PC-9 (cell line): Measurements from ENCODE around the gene BICRAL. TPM values are rescaled to one million over a fixed set of nuclear protein-coding genes. Genes with fewer than 3 reads are reported as not detected.

ENCODE experiments used
- BruUV-seq: library from RNA; stranded (reverse); fragments of 400-500 nt; replicated peaks from 2 replicates; lab custom pipeline; 2021; lab: Mats Ljungman, UMichigan
- CTCF ChIA-PET: fragments of 300-600 bp; sonication (Branson Sonifier 250); formaldehyde crosslinking; loops from one replicate; lab custom pipeline; 2022; ENCODE audit warnings: antibody characterized with exemption; lab: Charles Lee
- POLR2A ChIA-PET: fragments of 300-600 bp; sonication (Branson Sonifier 250); formaldehyde crosslinking; loops from one replicate; lab custom pipeline; 2022; ENCODE audit warnings: antibody characterized with exemption; ENCODE audit not compliant: unreplicated experiment; lab: Charles Lee
- DNase-seq, 2 experiments: peaks; one replicate each; pipeline versions ENCODE4 v3.0.0 to v3.0.0-alpha.2; 2015 to 2022; ENCODE audit warnings: mixed read lengths in 1 of 2
- H2AFZ ChIP-seq: fragments of 200-600 bp; sonication (generic); 2 replicates; pipeline ENCODE4 v1.8.1; 2017; ENCODE audit warnings: antibody characterized with exemption
- H3F3A ChIP-seq: fragments of 200-600 bp; sonication (generic); 2 replicates; pipeline ENCODE4 v1.8.1; 2017; ENCODE audit warnings: antibody characterized with exemption, mild to moderate bottlenecking, low read depth; ENCODE audit not compliant: insufficient read depth
- H3K27ac ChIP-seq: fragments of 200-600 bp; sonication (generic); 2 replicates; pipeline ENCODE4 v1.6.1; 2016; ENCODE audit warnings: mixed run types
- H3K27me3 ChIP-seq: fragments of 200-600 bp; sonication (generic); 2 replicates; pipeline ENCODE4 v1.6.1; 2016; ENCODE audit warnings: low read depth, mixed run types; ENCODE audit not compliant: insufficient read depth
- H3K36me3 ChIP-seq: fragments of 200-600 bp; sonication (generic); 2 replicates; pipeline ENCODE4 v1.6.1; 2016; ENCODE audit warnings: low read depth, mixed run types
- H3K4me1 ChIP-seq: fragments of 200-600 bp; sonication (generic); replicated peaks from 2 replicates; pipeline ENCODE4 v1.6.1; 2016; ENCODE audit warnings: mixed run types; ENCODE audit not compliant: insufficient read depth
- H3K4me2 ChIP-seq: fragments of 200-600 bp; sonication (generic); 2 replicates; pipeline ENCODE4 v1.6.1; 2017; ENCODE audit warnings: mixed run types
- H3K4me3 ChIP-seq: fragments of 200-600 bp; sonication (generic); 2 replicates; pipeline ENCODE4 v1.6.1; 2016; ENCODE audit warnings: mixed run types
- H3K79me2 ChIP-seq: fragments of 200-600 bp; sonication (generic); 2 replicates; pipeline ENCODE4 v1.6.1; 2017; ENCODE audit warnings: low read depth, mixed run types
- H3K9me2 ChIP-seq: fragments of 200-600 bp; sonication (generic); 2 replicates; pipeline ENCODE4 v1.8.1; 2017; ENCODE audit warnings: mild to moderate bottlenecking; ENCODE audit not compliant: insufficient read depth
- H3K9me3 ChIP-seq: fragments of 200-600 bp; sonication (generic); 2 replicates; pipeline ENCODE4 v1.8.1; 2016; ENCODE audit warnings: low read depth; ENCODE audit not compliant: insufficient read depth
- H4K20me1 ChIP-seq: fragments of 200-600 bp; sonication (generic); 2 replicates; pipeline ENCODE4 v1.8.1; 2017; ENCODE audit not compliant: insufficient read depth
- EZH2 ChIP-seq: fragments of 200-600 bp; sonication (generic); IDR thresholded peaks from 2 replicates; pipeline ENCODE4 v1.8.0; 2017; ENCODE audit warnings: antibody characterized with exemption, low read depth
- intact Hi-C: fragments of 100-400 bp; cut with micrococcal nuclease; formaldehyde crosslinking; loops from one replicate; pipeline ENCODE4 v1.10.0; 2022; ENCODE audit not compliant: unreplicated experiment
- total RNA-seq: library from RNA; stranded (reverse); gene quantifications from 2 replicates; pipeline ENCODE4 v1.2.3, GENCODE V29; 2021
- TF ChIP-seq, protein P1 (sequence below): fragments of 200-600 bp; sonication (generic); conservative IDR thresholded peaks from 2 replicates; pipeline ENCODE4 v1.6.1; 2017; ENCODE audit warnings: mixed run types, antibody characterized with exemption, mild to moderate bottlenecking, moderate library complexity

BICRAL gene
- total RNA-seq, 1 experiment from 2014 or later: 12.9 TPM

DNA sequence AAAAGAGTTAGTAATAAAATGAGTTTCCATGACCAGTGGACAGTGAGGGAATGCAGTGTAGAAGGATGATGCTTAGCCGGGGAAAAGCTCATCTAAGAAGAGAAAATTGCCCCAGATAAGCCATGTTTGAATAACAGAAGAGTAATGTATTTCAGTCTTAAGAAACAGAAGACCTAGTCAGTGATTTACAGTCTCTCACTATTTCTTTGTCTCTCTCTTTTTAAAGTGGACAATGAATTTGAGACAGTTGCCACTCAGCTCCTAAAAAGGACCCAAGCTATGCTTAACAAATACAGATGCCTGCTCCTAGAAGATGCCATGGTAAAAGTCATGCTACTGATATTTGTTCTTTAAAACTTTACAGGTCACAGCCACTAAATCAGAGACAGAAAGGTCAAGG lies 78.2 kb downstream of the BICRAL start:
- no TSS peak for BruUV-seq

DNA sequence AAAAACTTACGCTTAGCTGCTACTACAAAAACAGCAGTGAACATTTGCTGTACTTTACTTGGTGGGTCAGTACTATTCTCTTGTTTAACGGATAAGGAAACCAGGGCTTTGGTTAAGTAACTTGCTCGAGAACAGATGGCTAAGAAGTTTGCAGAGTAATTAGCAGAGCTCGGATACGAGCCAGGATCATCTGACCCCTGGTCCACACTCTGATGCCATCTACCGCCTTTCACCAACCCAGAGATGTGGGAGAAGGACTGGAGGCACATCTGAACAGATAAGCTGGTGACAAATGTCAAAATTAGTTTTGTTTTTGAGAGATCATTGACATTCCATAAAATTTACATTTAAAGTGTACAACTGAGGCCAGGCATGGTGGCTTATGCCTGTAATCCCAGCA lies 78.6 kb downstream of the BICRAL start:
- Histone ChIP-seq H3K4me3 (no peak overlapping the region), H3K9me2 (no peaks in the 10 kb centered on the region), H3K79me2 (no peaks in the 10 kb centered on the region), H3K36me3 (peaks cover 3% of the 10 kb centered on the region; the same call in 1 of the 2 replicates), H2AFZ (no peak overlapping the region), H3K4me1 (no peaks in the 10 kb centered on the region), H3F3A (no peaks in the 10 kb centered on the region), H4K20me1 (no peaks in the 10 kb centered on the region), H3K9me3 (no peaks in the 10 kb centered on the region), H3K4me2 (no peak overlapping the region), H3K27me3 (no peaks in the 10 kb centered on the region), H3K27ac (no peak overlapping the region)
- CTCF ChIA-PET: no interaction called here
- POLR2A ChIA-PET: no interaction called here
- intact Hi-C loops: no loop called here
- TF ChIP-seq, protein P1, sequence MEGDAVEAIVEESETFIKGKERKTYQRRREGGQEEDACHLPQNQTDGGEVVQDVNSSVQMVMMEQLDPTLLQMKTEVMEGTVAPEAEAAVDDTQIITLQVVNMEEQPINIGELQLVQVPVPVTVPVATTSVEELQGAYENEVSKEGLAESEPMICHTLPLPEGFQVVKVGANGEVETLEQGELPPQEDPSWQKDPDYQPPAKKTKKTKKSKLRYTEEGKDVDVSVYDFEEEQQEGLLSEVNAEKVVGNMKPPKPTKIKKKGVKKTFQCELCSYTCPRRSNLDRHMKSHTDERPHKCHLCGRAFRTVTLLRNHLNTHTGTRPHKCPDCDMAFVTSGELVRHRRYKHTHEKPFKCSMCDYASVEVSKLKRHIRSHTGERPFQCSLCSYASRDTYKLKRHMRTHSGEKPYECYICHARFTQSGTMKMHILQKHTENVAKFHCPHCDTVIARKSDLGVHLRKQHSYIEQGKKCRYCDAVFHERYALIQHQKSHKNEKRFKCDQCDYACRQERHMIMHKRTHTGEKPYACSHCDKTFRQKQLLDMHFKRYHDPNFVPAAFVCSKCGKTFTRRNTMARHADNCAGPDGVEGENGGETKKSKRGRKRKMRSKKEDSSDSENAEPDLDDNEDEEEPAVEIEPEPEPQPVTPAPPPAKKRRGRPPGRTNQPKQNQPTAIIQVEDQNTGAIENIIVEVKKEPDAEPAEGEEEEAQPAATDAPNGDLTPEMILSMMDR: no peak
- no peak for TF ChIP-seq EZH2
- no TSS peak for BruUV-seq
- DNase-seq: no peak

More for the DNA sequence above, 78.2 kb downstream of the BICRAL start:
- no peaks in the 10 kb centered on the region for H3K9me3 ChIP-seq
- no peak overlapping the region for H3K27ac ChIP-seq
- H3K27me3 ChIP-seq: no peaks in the 10 kb centered on the region
- intact Hi-C loops: no loop called here
- ChIA-PET POLR2A (interaction anchor here (0.7 kb wide), 1 partner anchor 115 kb away, joined by 11 read pairs; no protein-coding TSS in a partner anchor), CTCF (no interaction called here)
- no peak overlapping the region for H3K4me3 ChIP-seq
- H3F3A ChIP-seq: no peaks in the 10 kb centered on the region
- H2AFZ ChIP-seq: no peak overlapping the region
- no peak for TF ChIP-seq EZH2
- TF ChIP-seq, protein P1: no peak
- no peak overlapping the region for H3K4me2 ChIP-seq
- peaks cover 3% of the 10 kb centered on the region; the same call in 1 of the 2 replicates for H3K36me3 ChIP-seq
- H3K79me2 ChIP-seq: no peaks in the 10 kb centered on the region
- no peak for DNase-seq
- no peaks in the 10 kb centered on the region for H4K20me1 ChIP-seq
- no peaks in the 10 kb centered on the region for H3K4me1 ChIP-seq
- H3K9me2 ChIP-seq: no peaks in the 10 kb centered on the region

DNA sequence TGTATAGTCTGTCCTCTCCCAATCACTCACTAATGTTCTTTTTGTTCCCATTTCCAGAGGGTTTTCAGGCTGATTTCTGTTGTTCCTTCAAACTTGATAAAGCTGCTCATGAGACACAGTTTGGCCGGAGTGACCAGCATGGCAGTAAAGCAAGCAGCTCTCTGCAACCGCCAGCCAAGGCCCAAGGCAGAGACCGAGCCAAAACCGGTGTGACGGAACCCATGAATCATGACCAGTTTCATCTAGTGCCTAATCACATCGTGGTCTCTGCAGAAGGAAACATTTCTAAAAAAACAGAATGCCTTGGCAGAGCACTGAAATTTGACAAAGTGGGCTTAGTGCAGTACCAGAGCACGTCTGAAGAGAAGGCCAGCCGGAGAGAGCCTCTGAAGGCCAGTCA lies 82.8 kb downstream of the BICRAL start:
- DNase-seq: no peak
- H3F3A ChIP-seq: no peaks in the 10 kb centered on the region
- intact Hi-C loops: no loop called here
- no peaks in the 10 kb centered on the region for H3K27me3 ChIP-seq
- H3K27ac ChIP-seq: no peak overlapping the region
- no TSS peak for BruUV-seq
- ChIA-PET CTCF (interaction anchor here (0.7 kb wide), 1 partner anchor 160 kb away, joined by 5 read pairs; no protein-coding TSS in a partner anchor), POLR2A (interaction anchor here (0.6 kb wide), 1 partner anchor 15 kb away, joined by 4 read pairs; the partner anchor contains the start of gene RPL7L1)
- no peak overlapping the region for H2AFZ ChIP-seq
- no peaks in the 10 kb centered on the region for H3K9me3 ChIP-seq
- no peak for TF ChIP-seq EZH2
- TF ChIP-seq, protein P1: no peak
- H3K4me3 ChIP-seq: no peak overlapping the region
- H3K4me2 ChIP-seq: no peak overlapping the region
- no peaks in the 10 kb centered on the region for H3K36me3 ChIP-seq
- H3K79me2 ChIP-seq: no peaks in the 10 kb centered on the region
- H3K9me2 ChIP-seq: no peaks in the 10 kb centered on the region
- H3K4me1 ChIP-seq: no peaks in the 10 kb centered on the region
- no peaks in the 10 kb centered on the region for H4K20me1 ChIP-seq
